Loucy (cell line): ENCODE results near the gene RNF183.

Experiments
- H2AFZ ChIP-seq: fragments of 200-600 bp; sonication (generic); 2 replicates; pipeline ENCODE4 v1.6.0; 2016; ENCODE audit warnings: antibody characterized with exemption, mild to moderate bottlenecking, low read length, moderate library complexity
- H3F3A ChIP-seq: fragments of 200-600 bp; 2 replicates; pipeline ENCODE4 v1.6.0; 2016; ENCODE audit warnings: antibody characterized with exemption, low read depth, mild to moderate bottlenecking
- H3K27me3 ChIP-seq: fragments of 200-600 bp; sonication (generic); 2 replicates; pipeline ENCODE4 v1.6.1; 2014; ENCODE audit warnings: low read length, mild to moderate bottlenecking; ENCODE audit not compliant: insufficient read depth, poor library complexity, severe bottlenecking
- H3K36me3 ChIP-seq: fragments of 200-600 bp; sonication (generic); 2 replicates; pipeline ENCODE4 v1.6.1; 2016; ENCODE audit warnings: low read length; ENCODE audit not compliant: insufficient read depth
- H3K4me1 ChIP-seq: fragments of 200-600 bp; sonication (generic); 2 replicates; pipeline ENCODE4 v1.5.1; 2014; ENCODE audit warnings: low read length, mild to moderate bottlenecking; ENCODE audit not compliant: insufficient read depth, poor library complexity, severe bottlenecking
- H3K4me2 ChIP-seq: fragments of 200-600 bp; sonication (generic); 2 replicates; pipeline ENCODE4 v1.6.0; 2014; ENCODE audit warnings: antibody characterized with exemption, low read length, low read depth, mild to moderate bottlenecking; ENCODE audit not compliant: poor library complexity, severe bottlenecking
- H3K4me3 ChIP-seq: fragments of 200-600 bp; sonication (generic); 2 replicates; pipeline ENCODE4 v1.5.1; 2014; ENCODE audit warnings: low read length, mild to moderate bottlenecking, mixed read lengths; ENCODE audit not compliant: poor library complexity, severe bottlenecking
- H3K79me2 ChIP-seq: fragments of 200-600 bp; sonication (generic); 2 replicates; pipeline ENCODE4 v1.6.1; 2014; ENCODE audit warnings: low read length; ENCODE audit not compliant: insufficient read depth
- H3K9ac ChIP-seq: fragments of 200-600 bp; sonication (generic); 2 replicates; pipeline ENCODE4 v1.6.0; 2014; ENCODE audit warnings: mild to moderate bottlenecking, low read depth, low read length, moderate library complexity; ENCODE audit not compliant: poor library complexity, severe bottlenecking
- H3K9me2 ChIP-seq: fragments of 200-600 bp; sonication (generic); replicated peaks from 2 replicates; pipeline ENCODE4 v1.6.1; 2016; ENCODE audit warnings: low read depth, low read length, mixed read lengths
- H3K9me3 ChIP-seq: fragments of 200-600 bp; sonication (generic); 2 replicates; pipeline ENCODE4 v1.6.1; 2014; ENCODE audit warnings: mild to moderate bottlenecking, antibody characterized with exemption, low read length, low read depth; ENCODE audit not compliant: insufficient read depth
- H4K20me1 ChIP-seq: fragments of 200-600 bp; sonication (generic); 2 replicates; pipeline ENCODE4 v1.6.0; 2014; ENCODE audit warnings: antibody characterized with exemption, low read length, mild to moderate bottlenecking; ENCODE audit not compliant: insufficient read depth, poor library complexity, severe bottlenecking
- EZH2phosphoT487 ChIP-seq: fragments of 200-600 bp; IDR thresholded peaks from 2 replicates; pipeline ENCODE4 v1.6.1; 2018; ENCODE audit warnings: antibody characterized with exemption, mild to moderate bottlenecking, moderate library complexity, borderline replicate concordance
- TF ChIP-seq, protein P1 (sequence below): fragments of 200-600 bp; sonication (generic); conservative IDR thresholded peaks from 2 replicates; pipeline ENCODE4 v1.5.1; 2014; ENCODE audit warnings: mild to moderate bottlenecking, antibody characterized with exemption, low read length

Gene RNF183

GRCh38 chr9:113311961-113312360, 8.8 kb upstream of the RNF183 start:
- Histone ChIP-seq H3K36me3 (no peaks in the 10 kb centered on the region), H2AFZ (no peak overlapping the region), H3K27me3 (no peaks in the 10 kb centered on the region), H4K20me1 (no peaks in the 10 kb centered on the region), H3F3A (no peaks in the 10 kb centered on the region), H3K9me2 (no peaks in the 10 kb centered on the region), H3K4me2 (no peak overlapping the region), H3K9ac (no peak overlapping the region), H3K4me1 (no peaks in the 10 kb centered on the region), H3K4me3 (no peak overlapping the region), H3K79me2 (no peaks in the 10 kb centered on the region), H3K9me3 (no peaks in the 10 kb centered on the region)
- TF ChIP-seq, protein P1, sequence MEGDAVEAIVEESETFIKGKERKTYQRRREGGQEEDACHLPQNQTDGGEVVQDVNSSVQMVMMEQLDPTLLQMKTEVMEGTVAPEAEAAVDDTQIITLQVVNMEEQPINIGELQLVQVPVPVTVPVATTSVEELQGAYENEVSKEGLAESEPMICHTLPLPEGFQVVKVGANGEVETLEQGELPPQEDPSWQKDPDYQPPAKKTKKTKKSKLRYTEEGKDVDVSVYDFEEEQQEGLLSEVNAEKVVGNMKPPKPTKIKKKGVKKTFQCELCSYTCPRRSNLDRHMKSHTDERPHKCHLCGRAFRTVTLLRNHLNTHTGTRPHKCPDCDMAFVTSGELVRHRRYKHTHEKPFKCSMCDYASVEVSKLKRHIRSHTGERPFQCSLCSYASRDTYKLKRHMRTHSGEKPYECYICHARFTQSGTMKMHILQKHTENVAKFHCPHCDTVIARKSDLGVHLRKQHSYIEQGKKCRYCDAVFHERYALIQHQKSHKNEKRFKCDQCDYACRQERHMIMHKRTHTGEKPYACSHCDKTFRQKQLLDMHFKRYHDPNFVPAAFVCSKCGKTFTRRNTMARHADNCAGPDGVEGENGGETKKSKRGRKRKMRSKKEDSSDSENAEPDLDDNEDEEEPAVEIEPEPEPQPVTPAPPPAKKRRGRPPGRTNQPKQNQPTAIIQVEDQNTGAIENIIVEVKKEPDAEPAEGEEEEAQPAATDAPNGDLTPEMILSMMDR: no peak
- no peak for TF ChIP-seq EZH2phosphoT487

DNA sequence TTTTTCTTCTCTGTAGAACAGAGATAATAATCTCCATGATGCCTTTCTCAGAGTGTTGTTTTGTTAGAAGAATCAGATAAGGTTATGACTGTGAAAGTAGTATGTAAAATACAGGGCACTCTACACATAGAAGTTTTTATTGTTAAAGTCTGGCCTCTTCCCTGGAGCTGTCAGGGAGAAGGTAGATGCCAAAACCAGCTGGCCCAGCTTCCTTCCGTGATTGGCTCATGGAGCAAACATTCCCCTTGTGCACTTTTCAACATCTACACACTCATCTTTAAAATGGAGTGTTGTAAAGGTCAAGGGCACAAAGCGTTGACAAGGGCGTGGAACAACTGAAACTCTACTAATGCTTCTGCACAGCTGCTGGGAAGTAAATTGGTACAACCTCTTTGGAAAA, 7.4 kb upstream of the RNF183 start:
- no peaks in the 10 kb centered on the region for H3K27me3 ChIP-seq
- H3K9ac ChIP-seq: no peak overlapping the region
- no peaks in the 10 kb centered on the region for H3K4me1 ChIP-seq
- TF ChIP-seq EZH2phosphoT487: no peak
- TF ChIP-seq, protein P1: no peak
- H3K9me2 ChIP-seq: no peaks in the 10 kb centered on the region
- no peak overlapping the region for H3K4me3 ChIP-seq
- H3K79me2 ChIP-seq: no peaks in the 10 kb centered on the region
- H3F3A ChIP-seq: no peaks in the 10 kb centered on the region
- no peaks in the 10 kb centered on the region for H3K9me3 ChIP-seq
- no peaks in the 10 kb centered on the region for H3K36me3 ChIP-seq
- H2AFZ ChIP-seq: no peak overlapping the region
- no peaks in the 10 kb centered on the region for H4K20me1 ChIP-seq
- H3K4me2 ChIP-seq: no peak overlapping the region

- Histone ChIP-seq H3K36me3 (no peaks in the 10 kb centered on the region), H3K9me2 (no peaks in the 10 kb centered on the region), H3K9ac (no peak overlapping the region), H3F3A (no peaks in the 10 kb centered on the region), H3K9me3 (no peaks in the 10 kb centered on the region), H3K4me1 (no peaks in the 10 kb centered on the region), H3K79me2 (no peaks in the 10 kb centered on the region), H4K20me1 (no peaks in the 10 kb centered on the region), H3K4me2 (no peak overlapping the region), H3K4me3 (no peak overlapping the region), H2AFZ (no peak overlapping the region), H3K27me3 (no peaks in the 10 kb centered on the region)
- TF ChIP-seq, protein P1: peak; percentile 88
- no peak for TF ChIP-seq EZH2phosphoT487
Observed at GRCh38 chr9:113309204-113309813, 6.1 kb upstream of the RNF183 start.
